ENCODE data around the gene NELFB.

Gene NELFB

GRCh38 chr9:137227853-137228505, 27.1 kb upstream of the NELFB start:
- TF ChIP-seq POLR2A (IDR thresholded peaks at IDR 0.05; ENCODE audit: low read length) (no peak), GATA1 (IDR thresholded peaks at IDR 0.05; ENCODE audit: low read depth, low read length) (no peak)
- DNase-seq, result no peak

- no peak for DNase-seq
- TF ChIP-seq GATA1 (IDR thresholded peaks at IDR 0.05; ENCODE audit: low read depth, low read length), result no peak
- no peak for TF ChIP-seq POLR2A (IDR thresholded peaks at IDR 0.05; ENCODE audit: low read length)
Measured at GRCh38 chr9:137228506-137228967, 26.6 kb upstream of the NELFB start.

- TF ChIP-seq GATA1 (IDR thresholded peaks at IDR 0.05; ENCODE audit: low read depth, low read length) (no peak), POLR2A (IDR thresholded peaks at IDR 0.05; ENCODE audit: low read length) (no peak)
- no peak for DNase-seq
Measured at GRCh38 chr9:137228968-137229896, 25.9 kb upstream of the NELFB start.

GRCh38 chr9:137229903-137230704, 25.0 kb upstream of the NELFB start:
- no peak for TF ChIP-seq POLR2A (IDR thresholded peaks at IDR 0.05; ENCODE audit: low read length)
- no peak for TF ChIP-seq GATA1 (IDR thresholded peaks at IDR 0.05; ENCODE audit: low read depth, low read length)
- no peak for DNase-seq

GRCh38 chr9:137230705-137231371, 24.3 kb upstream of the NELFB start, which contains the start of gene SLC34A3:
SLC34A3 (plus strand) TSS chr9:137230901; CDS start chr9:137231703, 802 bp downstream.
- TF ChIP-seq POLR2A (IDR thresholded peaks at IDR 0.05; ENCODE audit: low read length) (no peak), GATA1 (IDR thresholded peaks at IDR 0.05; ENCODE audit: low read depth, low read length) (no peak)
- DNase-seq, result no peak

- TF ChIP-seq POLR2A (IDR thresholded peaks at IDR 0.05; ENCODE audit: low read length) (no peak), GATA1 (IDR thresholded peaks at IDR 0.05; ENCODE audit: low read depth, low read length) (no peak)
- DNase-seq, result no peak
Measured at GRCh38 chr9:137231372-137232039, 23.6 kb upstream of the NELFB start.

- no peak for TF ChIP-seq POLR2A (IDR thresholded peaks at IDR 0.05; ENCODE audit: low read length)
- no peak for TF ChIP-seq GATA1 (IDR thresholded peaks at IDR 0.05; ENCODE audit: low read depth, low read length)
- DNase-seq, result no peak
Measured at GRCh38 chr9:137232101-137232500, 23.0 kb upstream of the NELFB start.

GRCh38 chr9:137232510-137232909, 22.6 kb upstream of the NELFB start:
- DNase-seq, result no peak
- no peak for TF ChIP-seq GATA1 (IDR thresholded peaks at IDR 0.05; ENCODE audit: low read depth, low read length)
- no peak for TF ChIP-seq POLR2A (IDR thresholded peaks at IDR 0.05; ENCODE audit: low read length)

- DNase-seq, result no peak
- TF ChIP-seq GATA1 (IDR thresholded peaks at IDR 0.05; ENCODE audit: low read depth, low read length), result no peak
- TF ChIP-seq POLR2A (IDR thresholded peaks at IDR 0.05; ENCODE audit: low read length), result no peak
Measured at GRCh38 chr9:137233143-137233980, 21.8 kb upstream of the NELFB start.

- no peak for TF ChIP-seq GATA1 (IDR thresholded peaks at IDR 0.05; ENCODE audit: low read depth, low read length)
- no peak for TF ChIP-seq POLR2A (IDR thresholded peaks at IDR 0.05; ENCODE audit: low read length)
Measured at GRCh38 chr9:137234055-137234697, 21.0 kb upstream of the NELFB start.

GRCh38 chr9:137234758-137235423, 20.2 kb upstream of the NELFB start:
- TF ChIP-seq GATA1 (IDR thresholded peaks at IDR 0.05; ENCODE audit: low read depth, low read length) (no peak), POLR2A (IDR thresholded peaks at IDR 0.05; ENCODE audit: low read length) (no peak)

More at GRCh38 chr9:137234055-137234697, 21.0 kb upstream of the NELFB start:
- no peak for DNase-seq

More at GRCh38 chr9:137234758-137235423, 20.2 kb upstream of the NELFB start:
- no peak for DNase-seq
